CD14-positive monocyte (primary cell): ENCODE results near the gene F2RL1. TPM values are rescaled to one million over a fixed set of nuclear protein-coding genes. Genes with fewer than 3 reads are reported as not detected.
"Not testable (repeated sequence)": the region's sequence is repeated elsewhere in the genome, so short reads cannot be mapped to it uniquely, and the experiment has no call there.

Source experiments
- DNase-seq, 3 donors: peaks; one replicate each; pipeline ENCODE4 v3.0.0-alpha.2; 2011 to 2022
- H2AFZ ChIP-seq: 2 replicates; pipeline ENCODE4 v1.6.0; 2012; ENCODE audit warnings: mild to moderate bottlenecking, low read depth, low read length, inconsistent platforms; ENCODE audit not compliant: insufficient read depth, poor library complexity, severe bottlenecking
- H3K27ac ChIP-seq, 2 donors: 1 replicate in 1 of 2; 2 replicates in 1 of 2; pipeline ENCODE4 v1.5.1; 2012 to 2013; ENCODE audit warnings: low read length in 2 of 2, control low read depth in 1 of 2, inconsistent platforms in 1 of 2, low read depth in 1 of 2, mild to moderate bottlenecking in 1 of 2
- H3K27me3 ChIP-seq, 2 donors: one replicate each; pipeline versions ENCODE4 v1.6.0 to v1.6.1; 2011 to 2013; ENCODE audit warnings: low read length in 2 of 2; ENCODE audit not compliant: control insufficient read depth in 2 of 2, insufficient read depth in 2 of 2
- H3K36me3 ChIP-seq, 2 donors: replicated peaks in 1 of 2; 1 replicate in 1 of 2; 2 replicates in 1 of 2; pipeline versions ENCODE4 v1.5.1 to v1.6.1; 2012 to 2013; ENCODE audit warnings: low read length in 2 of 2, control low read depth in 1 of 2, inconsistent platforms in 1 of 2, mild to moderate bottlenecking in 1 of 2; ENCODE audit not compliant: insufficient read depth in 2 of 2, control insufficient read depth in 1 of 2
- H3K4me1 ChIP-seq, 2 donors: 1 replicate in 1 of 2; 2 replicates in 1 of 2; pipeline versions ENCODE4 v1.5.1 to v1.6.1; 2012 to 2013; ENCODE audit warnings: low read length in 2 of 2, control low read depth in 1 of 2, inconsistent platforms in 1 of 2, mild to moderate bottlenecking in 1 of 2, moderate library complexity in 1 of 2; ENCODE audit not compliant: insufficient read depth in 2 of 2, control insufficient read depth in 1 of 2
- H3K4me2 ChIP-seq: replicated peaks from 2 replicates; pipeline ENCODE3; 2012; ENCODE audit warnings: low read length, moderate library complexity, mild to moderate bottlenecking; ENCODE audit not compliant: poor library complexity, severe bottlenecking; ENCODE audit errors: extremely low read depth
- H3K4me3 ChIP-seq, 3 experiments: fragments of 200-600 bp in 1 of 3; sonication (generic) in 1 of 3; replicated peaks in 1 of 3; 1 replicate in 2 of 3; 2 replicates in 1 of 3; pipeline ENCODE4 v1.5.1; 2011 to 2013; ENCODE audit warnings: low read length in 3 of 3, mild to moderate bottlenecking in 3 of 3, control low read depth in 2 of 3, low read depth in 2 of 3, inconsistent platforms in 1 of 3, moderate library complexity in 1 of 3
- H3K79me2 ChIP-seq: 2 replicates; pipeline ENCODE4 v1.6.0; 2012; ENCODE audit warnings: mild to moderate bottlenecking, control low read depth, inconsistent platforms, low read length, moderate library complexity; ENCODE audit not compliant: insufficient read depth
- H3K9ac ChIP-seq: 2 replicates; pipeline ENCODE4 v1.6.0; 2017; ENCODE audit warnings: low read length, mild to moderate bottlenecking; ENCODE audit not compliant: insufficient read depth, poor library complexity, severe bottlenecking
- H3K9me3 ChIP-seq, 2 donors: replicated peaks in 1 of 2; 1 replicate in 1 of 2; 2 replicates in 1 of 2; pipeline versions ENCODE4 v1.5.1 to v1.6.1; 2012 to 2013; ENCODE audit warnings: low read length in 2 of 2, control low read depth in 1 of 2; ENCODE audit not compliant: control insufficient read depth in 1 of 2, insufficient read depth in 1 of 2
- H4K20me1 ChIP-seq: 2 replicates; pipeline ENCODE4 v1.6.0; 2012; ENCODE audit warnings: mild to moderate bottlenecking, low read length, control low read depth, moderate library complexity; ENCODE audit not compliant: insufficient read depth
- H3K27ac Mint-ChIP-seq, 7 donors: one replicate each; pipeline ENCODE4 v1.8.0; 2020; ENCODE audit warnings: mild to moderate bottlenecking in 7 of 7, mixed read lengths in 7 of 7, moderate library complexity in 6 of 7, inconsistent platforms in 2 of 7
- H3K27me3 Mint-ChIP-seq, 3 donors: one replicate each; pipeline ENCODE4 v1.8.0; 2021 to 2022; ENCODE audit warnings: low read depth in 3 of 3, mild to moderate bottlenecking in 3 of 3, mixed read lengths in 3 of 3, moderate library complexity in 3 of 3, inconsistent platforms in 1 of 3
- H3K36me3 Mint-ChIP-seq, 2 donors: one replicate each; pipeline ENCODE4 v1.8.0; 2020; ENCODE audit warnings: mixed read lengths in 2 of 2, inconsistent platforms in 1 of 2, mild to moderate bottlenecking in 1 of 2
- H3K4me1 Mint-ChIP-seq: one replicate; pipeline ENCODE4 v1.8.0; 2020; ENCODE audit warnings: mild to moderate bottlenecking, mixed read lengths
- H3K4me3 Mint-ChIP-seq, 2 donors: one replicate each; pipeline ENCODE4 v1.8.0; 2020; ENCODE audit warnings: mild to moderate bottlenecking in 2 of 2, mixed read lengths in 2 of 2, moderate library complexity in 1 of 2
- H3K9me3 Mint-ChIP-seq, 7 donors: one replicate each; pipeline ENCODE4 v1.8.0; 2020 to 2022; ENCODE audit warnings: mixed read lengths in 7 of 7, mild to moderate bottlenecking in 6 of 7, moderate library complexity in 6 of 7, inconsistent platforms in 2 of 7
- CTCF ChIP-seq: fragments of 200-600 bp; IDR thresholded peaks from one replicate; pipeline ENCODE4 v1.8.0; 2022; ENCODE audit warnings: antibody characterized with exemption, mild to moderate bottlenecking
- WGBS: methylation state at CpG from one replicate; pipeline ENCODE4 v1.1.5; 2013; ENCODE audit warnings: missing lambda C conversion rate; ENCODE audit not compliant: insufficient coverage; 5-methylcytosine and 5-hydroxymethylcytosine counted together
- intact Hi-C, 2 donors: fragments of 100-400 bp; cut with micrococcal nuclease; formaldehyde crosslinking; loops; one replicate each; pipeline versions ENCODE4 v1.15.0 to v1.15.1; 2023
- polyA plus RNA-seq, 3 donors: library from polyadenylated mRNA; depleted of rRNA in 1 of 3; unstranded in 2 of 3; stranded (reverse) in 1 of 3; fragments of 300-500 nt in 2 of 3; fragments of >200 nt in 1 of 3; fragmentation: Illumina TruSeq in 2 of 3; gene quantifications; 1 replicate in 2 of 3; 2 replicates in 1 of 3; pipeline ENCODE4 v1.2.3, GENCODE V29; 2012 to 2021

Gene F2RL1
- polyA plus RNA-seq, 3 donors: 2.5 to 23.9 (median 11.4) TPM

DNA sequence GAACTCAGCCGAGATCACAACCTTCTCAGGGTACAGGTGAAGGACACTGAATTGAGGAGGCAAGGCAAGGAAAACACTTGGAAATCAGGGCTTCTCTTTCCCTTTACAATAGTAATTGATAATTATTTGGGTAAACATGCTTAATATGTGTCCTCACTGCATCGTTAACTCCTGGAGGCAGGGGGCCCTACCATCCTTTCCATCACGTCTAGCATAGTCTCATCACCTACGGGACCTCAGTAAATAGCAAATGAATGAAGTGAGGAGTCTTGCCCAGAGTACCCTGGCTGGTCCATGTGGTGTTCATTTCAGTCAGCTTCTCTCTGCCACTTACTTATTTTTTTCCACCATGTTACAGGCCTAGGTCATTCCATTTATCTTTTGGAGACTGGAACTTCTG, 2.3 kb downstream of the F2RL1 start:
- no peak overlapping the region for H3K4me3 ChIP-seq
- H3K9ac ChIP-seq: no peak overlapping the region
- WGBS: no CpG with 5 or more reads among the region's 4 CpGs
- H3K27me3 Mint-ChIP-seq: peaks cover 19 to 35% (median 26%) of the 10 kb centered on the region in 3 donors
- peaks cover 5 to 11% of the 10 kb centered on the region in 2 donors for H3K36me3 Mint-ChIP-seq
- peaks cover 17 to 29% of the 10 kb centered on the region in 2 donors for H3K4me1 ChIP-seq
- no peak overlapping the region for H3K27ac ChIP-seq
- peaks cover 29% of the 10 kb centered on the region for H3K4me1 Mint-ChIP-seq
- H3K27me3 ChIP-seq: peaks cover 4 to 37% of the 10 kb centered on the region in 2 donors
- H3K9me3 ChIP-seq: no peaks in the 10 kb centered on the region
- H2AFZ ChIP-seq: no peak overlapping the region
- peak overlapping the region; percentile 6 to 31 for H3K4me3 Mint-ChIP-seq
- DNase-seq: no peak
- H3K9me3 Mint-ChIP-seq: peaks cover 0 to 3% (median 0%) of the 10 kb centered on the region in 7 donors
- H3K79me2 ChIP-seq: no peaks in the 10 kb centered on the region
- H3K27ac Mint-ChIP-seq: no peak overlapping the region
- TF ChIP-seq CTCF: no peak
- intact Hi-C loops: no loop called here
- H4K20me1 ChIP-seq: no peaks in the 10 kb centered on the region
- no peaks in the 10 kb centered on the region for H3K36me3 ChIP-seq
- H3K4me2 ChIP-seq: peak overlapping the region; percentile 98

- H3K4me2 ChIP-seq, intact Hi-C loops, H3K9me3 Mint-ChIP-seq, H3K9me3 ChIP-seq, H3K4me3 ChIP-seq, H3K27ac ChIP-seq, H3K9ac ChIP-seq, H2AFZ ChIP-seq, DNase-seq, H3K27ac Mint-ChIP-seq, H3K4me3 Mint-ChIP-seq, H3K79me2 ChIP-seq, H3K36me3 ChIP-seq, H4K20me1 ChIP-seq: not testable (repeated sequence)
- 81% methylated on average over 3 of the region's 7 CpGs for WGBS
- peaks cover 17 to 29% of the 10 kb centered on the region in 2 donors for H3K4me1 ChIP-seq
- peaks cover 5 to 11% of the 10 kb centered on the region in 2 donors for H3K36me3 Mint-ChIP-seq
- peaks cover 30% of the 10 kb centered on the region for H3K4me1 Mint-ChIP-seq
- H3K27me3 Mint-ChIP-seq: peaks cover 19 to 33% (median 23%) of the 10 kb centered on the region in 3 donors
- peaks cover 4 to 35% of the 10 kb centered on the region in 2 donors for H3K27me3 ChIP-seq
These were observed 3.4 kb downstream of the F2RL1 start for GRCh38 chr5:76822105-76822731.

DNA sequence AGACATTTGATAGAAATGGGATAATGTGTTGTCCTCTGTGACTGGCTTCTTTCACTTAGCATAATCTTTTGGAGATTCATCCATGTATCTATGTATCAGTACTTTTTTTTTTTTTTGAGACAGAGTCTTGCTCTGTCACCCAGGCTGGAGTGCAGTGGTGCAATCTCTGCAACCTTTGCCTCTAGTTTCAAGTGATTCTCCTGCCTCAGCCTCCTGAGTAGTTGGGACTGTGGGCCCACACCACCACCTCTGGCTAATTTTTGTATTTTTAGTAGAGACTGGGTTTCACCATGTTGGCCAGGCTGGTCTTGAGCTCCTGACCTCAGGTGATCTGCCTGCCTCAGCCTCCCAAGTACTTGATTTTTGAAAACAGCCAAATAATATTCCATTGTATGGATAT, 7.6 kb downstream of the F2RL1 start:
- H3K4me1 Mint-ChIP-seq: peaks cover 16% of the 10 kb centered on the region
- H3K27ac ChIP-seq, H3K36me3 ChIP-seq, intact Hi-C loops, H3K9me3 Mint-ChIP-seq, H3K36me3 Mint-ChIP-seq, H3K4me3 ChIP-seq, H3K9me3 ChIP-seq, H3K4me1 ChIP-seq, DNase-seq, H3K79me2 ChIP-seq, H3K4me2 ChIP-seq, H3K9ac ChIP-seq, H3K27me3 ChIP-seq, H4K20me1 ChIP-seq, H3K27me3 Mint-ChIP-seq, H3K4me3 Mint-ChIP-seq, H2AFZ ChIP-seq: not testable (repeated sequence)
- peak overlapping the region in 1 of 7 donors; percentile 6 for H3K27ac Mint-ChIP-seq
